HG02973 (cell line): ENCODE data around the gene PHTF2.
"Not testable (repeated sequence)": the region's sequence is repeated elsewhere in the genome, so short reads cannot be mapped to it uniquely, and the experiment has no call there.

Source experiments
- ATAC-seq: cut with Tn5 transposase; IDR thresholded peaks from one replicate; pipeline ENCODE4 v1.9.1; 2021; ENCODE audit warnings: moderate library complexity; ENCODE audit not compliant: unreplicated experiment

Gene PHTF2

GRCh38 chr7:77827999-77828398, 29.4 kb downstream of the PHTF2 start:
- no peak for ATAC-seq

- no peak for ATAC-seq
These were observed 32.2 kb downstream of the PHTF2 start for GRCh38 chr7:77830649-77831355.

GRCh38 chr7:77831481-77831880, 32.9 kb downstream of the PHTF2 start:
- ATAC-seq, result no peak

GRCh38 chr7:77831953-77832352, 33.4 kb downstream of the PHTF2 start:
- ATAC-seq, result no peak

- no peak for ATAC-seq
These were observed 34.6 kb downstream of the PHTF2 start for GRCh38 chr7:77833136-77833535.

- ATAC-seq, result not testable (repeated sequence)
These were observed 37.9 kb downstream of the PHTF2 start for GRCh38 chr7:77836425-77836824.

- no peak for ATAC-seq
These were observed 38.7 kb downstream of the PHTF2 start for GRCh38 chr7:77837275-77837674.

GRCh38 chr7:77837966-77838365, 39.4 kb downstream of the PHTF2 start:
- ATAC-seq, result no peak

GRCh38 chr7:77838929-77839491, 40.4 kb downstream of the PHTF2 start:
- ATAC-seq, result no peak

- ATAC-seq, result no peak
These were observed 41.3 kb downstream of the PHTF2 start for GRCh38 chr7:77839919-77840318.

GRCh38 chr7:77843194-77843593, 44.6 kb downstream of the PHTF2 start:
- ATAC-seq, result no peak

- no peak for ATAC-seq
These were observed 47.9 kb downstream of the PHTF2 start for GRCh38 chr7:77846317-77847092.

GRCh38 chr7:77855371-77856083, 57.0 kb downstream of the PHTF2 start:
- no peak for ATAC-seq

- no peak for ATAC-seq
These were observed 59.7 kb downstream of the PHTF2 start for GRCh38 chr7:77858278-77858677.

GRCh38 chr7:77859343-77859742, 60.8 kb downstream of the PHTF2 start:
- no peak for ATAC-seq

GRCh38 chr7:77862691-77863090, 64.1 kb downstream of the PHTF2 start:
- no peak for ATAC-seq

GRCh38 chr7:77863860-77864259, 65.3 kb downstream of the PHTF2 start:
- no peak for ATAC-seq

- ATAC-seq, result no peak
These were observed 67.8 kb downstream of the PHTF2 start for GRCh38 chr7:77866370-77866769.

- no peak for ATAC-seq
These were observed 68.4 kb downstream of the PHTF2 start for GRCh38 chr7:77866786-77867536.

GRCh38 chr7:77867537-77867865, 68.9 kb downstream of the PHTF2 start:
- ATAC-seq, result no peak

- not testable (repeated sequence) for ATAC-seq
These were observed 73.7 kb downstream of the PHTF2 start for GRCh38 chr7:77872256-77872655.
